Endothelial cell of umbilical vein (primary cell): ENCODE measurements around the gene DAGLB. TPM values are rescaled to one million over a fixed set of nuclear protein-coding genes. Genes with fewer than 3 reads are reported as not detected.
"Not testable (repeated sequence)": the region's sequence is repeated elsewhere in the genome, so short reads cannot be mapped to it uniquely, and the experiment has no call there.

Experiments used
- BruUV-seq: library from RNA; stranded (reverse); fragments of 400-500 nt; replicated peaks from 2 replicates; lab custom pipeline; 2021; lab: Mats Ljungman, UMichigan
- CTCF ChIA-PET: fragments of 300-600, 350-600 bp; sonication (Branson Sonifier 250); formaldehyde crosslinking; loops from one replicate; lab custom pipeline; 2021; ENCODE audit warnings: antibody characterized with exemption, inconsistent platforms; lab: Charles Lee
- POLR2A ChIA-PET: fragments of 300-600, 350-600 bp; sonication (Branson Sonifier 250); formaldehyde crosslinking; loops from one replicate; lab custom pipeline; 2021; ENCODE audit warnings: antibody characterized with exemption, inconsistent platforms; lab: Charles Lee
- DNase-seq: peaks from one replicate; pipeline ENCODE4 v3.0.0-alpha.2; 2011; ENCODE audit warnings: low read depth, low spot score
- FAIRE-seq: peaks from 2 replicates; lab custom pipeline; 2011; peaks lifted over from hg19 to GRCh38; lab: Jason Lieb, UNC
- H2AFZ ChIP-seq: 2 replicates; pipeline ENCODE4 v1.6.0; 2012; ENCODE audit warnings: low read depth, low read length, control low read depth, inconsistent platforms
- H3K27ac ChIP-seq: 2 replicates; pipeline ENCODE4 v1.5.1; 2011; ENCODE audit warnings: low read depth, mild to moderate bottlenecking, control low read depth, low read length, moderate library complexity; ENCODE audit not compliant: insufficient read depth
- H3K27me3 ChIP-seq, 2 experiments: 2 replicates each; pipeline versions ENCODE4 v1.6.0 to v1.6.1; 2011; ENCODE audit warnings: low read length in 2 of 2, mixed read lengths in 1 of 2; ENCODE audit not compliant: control insufficient read depth in 2 of 2, insufficient read depth in 2 of 2
- H3K36me3 ChIP-seq, 2 experiments: 2 replicates in 1 of 2; 3 replicates in 1 of 2; pipeline ENCODE4 v1.5.1; 2011; ENCODE audit warnings: low read length in 2 of 2, mild to moderate bottlenecking in 1 of 2, moderate library complexity in 1 of 2; ENCODE audit not compliant: control insufficient read depth in 2 of 2, insufficient read depth in 2 of 2; ENCODE audit errors: extremely low read depth in 1 of 2
- H3K4me1 ChIP-seq: 3 replicates; pipeline ENCODE4 v1.5.1; 2011; ENCODE audit warnings: mild to moderate bottlenecking, low read length; ENCODE audit not compliant: control insufficient read depth, insufficient read depth; ENCODE audit errors: extremely low read depth
- H3K4me2 ChIP-seq: 2 replicates; pipeline ENCODE4 v1.6.1; 2011; ENCODE audit warnings: low read length, control low read depth, mixed read lengths; ENCODE audit not compliant: insufficient read depth
- H3K4me3 ChIP-seq, 3 experiments: fragments of 200-600 bp in 1 of 3; sonication (generic), shearing (Covaris generic) in 1 of 3; replicated peaks in 1 of 3; 2 replicates each; pipeline ENCODE4 v1.5.1; 2011 to 2016; ENCODE audit warnings: control low read depth in 3 of 3, low read length in 3 of 3, mild to moderate bottlenecking in 2 of 3, inconsistent platforms in 1 of 3, low read depth in 1 of 3, moderate library complexity in 1 of 3; ENCODE audit not compliant: insufficient read depth in 1 of 3
- H3K79me2 ChIP-seq: 2 replicates; pipeline ENCODE4 v1.6.0; 2012; ENCODE audit warnings: low read length, inconsistent platforms; ENCODE audit not compliant: control insufficient read depth, insufficient read depth
- H3K9ac ChIP-seq: replicated peaks from 2 replicates; pipeline ENCODE3; 2011; ENCODE audit warnings: low read length, control low read depth; ENCODE audit not compliant: insufficient read depth; ENCODE audit errors: extremely low read depth
- H3K9me1 ChIP-seq: replicated peaks from 3 replicates; pipeline ENCODE4 v1.6.0; 2011; ENCODE audit warnings: mild to moderate bottlenecking, low read length; ENCODE audit not compliant: control insufficient read depth, insufficient read depth; ENCODE audit errors: extremely low read depth
- H3K9me3 ChIP-seq: replicated peaks from 2 replicates; pipeline ENCODE4 v1.5.1; 2012; ENCODE audit warnings: low read length, inconsistent platforms; ENCODE audit not compliant: control insufficient read depth, insufficient read depth
- H4K20me1 ChIP-seq: replicated peaks from 2 replicates; pipeline ENCODE3; 2011; ENCODE audit warnings: mild to moderate bottlenecking, low read length; ENCODE audit not compliant: control insufficient read depth, insufficient read depth; ENCODE audit errors: extremely low read depth
- EZH2 ChIP-seq: IDR thresholded peaks from 2 replicates; pipeline ENCODE4 v1.6.1; 2012; ENCODE audit warnings: borderline replicate concordance, low read depth, mild to moderate bottlenecking, moderate library complexity, low read length, inconsistent platforms; ENCODE audit not compliant: severe bottlenecking
- FOS ChIP-seq: IDR thresholded peaks from 2 replicates; pipeline ENCODE4 v1.6.1; 2011; ENCODE audit warnings: mild to moderate bottlenecking, low read length, moderate library complexity, borderline replicate concordance; ENCODE audit not compliant: insufficient read depth
- GATA2 ChIP-seq: IDR thresholded peaks from 2 replicates; pipeline ENCODE4 v1.7.0; 2011; ENCODE audit warnings: low read depth, mild to moderate bottlenecking, moderate library complexity, mixed read lengths, low read length; ENCODE audit not compliant: insufficient read length, insufficient read depth
- JUN ChIP-seq: IDR thresholded peaks from 2 replicates; pipeline ENCODE4 v1.6.1; 2011; ENCODE audit warnings: borderline replicate concordance, low read depth; ENCODE audit not compliant: insufficient read length, insufficient read depth
- MYC ChIP-seq: IDR thresholded peaks from one replicate; pipeline ENCODE4 v1.6.1; 2011; ENCODE audit warnings: mild to moderate bottlenecking, low read depth, low read length
- POLR2A ChIP-seq: IDR thresholded peaks from 2 replicates; pipeline ENCODE4 v1.6.1; 2012; ENCODE audit warnings: low read depth, mild to moderate bottlenecking, control low read depth, low read length
- POLR2AphosphoS5 ChIP-seq: IDR thresholded peaks from 2 replicates; pipeline ENCODE4 v1.6.1; 2012; ENCODE audit warnings: low read depth, mild to moderate bottlenecking, control low read depth, low read length, moderate library complexity; ENCODE audit not compliant: insufficient read depth
- dilution Hi-C: fragments of 300-500 bp; cut with MboI; formaldehyde crosslinking; loops from one replicate; pipeline ENCODE4 v1.15.0; 2019; ENCODE audit warnings: low sequenced_read_pairs; ENCODE audit not compliant: extremely low pct_ligation_motif_present
- intact Hi-C: fragments of 100-400 bp; cut with micrococcal nuclease; formaldehyde crosslinking; loops from one replicate; pipeline ENCODE4 v1.10.0; 2022
- polyA plus RNA-seq, 4 experiments: library from polyadenylated mRNA; depleted of rRNA in 3 of 4; stranded (reverse) in 3 of 4; unstranded in 1 of 4; fragments of >200 nt; gene quantifications; 2 replicates each; pipeline versions ENCODE4 v1.2.1 to v1.2.3, GENCODE V29; 2011 to 2012; ENCODE audit warnings: missing spikeins in 1 of 4
- total RNA-seq: library from RNA; stranded (reverse); gene quantifications from 2 replicates; pipeline ENCODE4 v1.2.3, GENCODE V29; 2021
- TF ChIP-seq, protein P1 (sequence below), 2 donors: IDR thresholded peaks; 1 replicate in 1 of 2; 2 replicates in 1 of 2; pipeline ENCODE4 v1.5.1; 2011; ENCODE audit warnings: low read length in 2 of 2, mild to moderate bottlenecking in 2 of 2, moderate library complexity in 2 of 2, control low read depth in 1 of 2, inconsistent platforms in 1 of 2, low read depth in 1 of 2; ENCODE audit not compliant: insufficient read depth in 1 of 2; ENCODE audit errors: extremely low read depth in 1 of 2
- TF ChIP-seq, protein P2 (sequence below): IDR thresholded peaks from 2 replicates; pipeline ENCODE4 v1.6.1; 2011; ENCODE audit not compliant: insufficient read depth, insufficient read length

The DAGLB gene
- total and polyA plus RNA-seq, 2 donors (not counting 3 experiments of a cell fraction or from before 2014, with no cell fraction given), result 28.2 to 48.2 TPM

GRCh38 chr7:6465862-6466261 is 18.1 kb upstream of the DAGLB start:
- ChIA-PET POLR2A (no interaction called here), CTCF (no interaction called here)
- no peak overlapping the region for H3K9ac ChIP-seq
- no peaks in the 10 kb centered on the region for H3K9me3 ChIP-seq
- BruUV-seq, result no TSS peak
- H3K9me1 ChIP-seq, result no peaks in the 10 kb centered on the region
- TF ChIP-seq POLR2A (no peak), EZH2 (no peak), MYC (no peak), GATA2 (no peak), JUN (no peak), FOS (no peak), POLR2AphosphoS5 (no peak)
- TF ChIP-seq, protein P1, sequence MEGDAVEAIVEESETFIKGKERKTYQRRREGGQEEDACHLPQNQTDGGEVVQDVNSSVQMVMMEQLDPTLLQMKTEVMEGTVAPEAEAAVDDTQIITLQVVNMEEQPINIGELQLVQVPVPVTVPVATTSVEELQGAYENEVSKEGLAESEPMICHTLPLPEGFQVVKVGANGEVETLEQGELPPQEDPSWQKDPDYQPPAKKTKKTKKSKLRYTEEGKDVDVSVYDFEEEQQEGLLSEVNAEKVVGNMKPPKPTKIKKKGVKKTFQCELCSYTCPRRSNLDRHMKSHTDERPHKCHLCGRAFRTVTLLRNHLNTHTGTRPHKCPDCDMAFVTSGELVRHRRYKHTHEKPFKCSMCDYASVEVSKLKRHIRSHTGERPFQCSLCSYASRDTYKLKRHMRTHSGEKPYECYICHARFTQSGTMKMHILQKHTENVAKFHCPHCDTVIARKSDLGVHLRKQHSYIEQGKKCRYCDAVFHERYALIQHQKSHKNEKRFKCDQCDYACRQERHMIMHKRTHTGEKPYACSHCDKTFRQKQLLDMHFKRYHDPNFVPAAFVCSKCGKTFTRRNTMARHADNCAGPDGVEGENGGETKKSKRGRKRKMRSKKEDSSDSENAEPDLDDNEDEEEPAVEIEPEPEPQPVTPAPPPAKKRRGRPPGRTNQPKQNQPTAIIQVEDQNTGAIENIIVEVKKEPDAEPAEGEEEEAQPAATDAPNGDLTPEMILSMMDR (IDR thresholded peaks at IDR 0.05; ENCODE audit: extremely low read depth in 1 of 2, insufficient read depth in 1 of 2, low read depth in 1 of 2, low read length in 2 of 2), result no peak
- TF ChIP-seq, protein P2, sequence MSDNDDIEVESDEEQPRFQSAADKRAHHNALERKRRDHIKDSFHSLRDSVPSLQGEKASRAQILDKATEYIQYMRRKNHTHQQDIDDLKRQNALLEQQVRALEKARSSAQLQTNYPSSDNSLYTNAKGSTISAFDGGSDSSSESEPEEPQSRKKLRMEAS, result no peak
- peaks cover 2% of the 10 kb centered on the region for H4K20me1 ChIP-seq
- FAIRE-seq, result no peak
- peaks cover 33 to 38% of the 10 kb centered on the region in 2 experiments for H3K36me3 ChIP-seq
- DNase-seq, result no peak
- H3K4me1 ChIP-seq, result no peaks in the 10 kb centered on the region
- peaks cover 2% of the 10 kb centered on the region for H3K79me2 ChIP-seq
- no peak overlapping the region for H3K27ac ChIP-seq
- H3K4me2 ChIP-seq, result no peak overlapping the region
- no peak overlapping the region for H3K4me3 ChIP-seq
- H2AFZ ChIP-seq, result no peak overlapping the region
- no peaks in the 10 kb centered on the region for H3K27me3 ChIP-seq
- dilution Hi-C loops (no loop called here), intact Hi-C loops (no loop called here)

GRCh38 chr7:6463609-6464008 is 15.9 kb upstream of the DAGLB start:
- FAIRE-seq, POLR2A ChIA-PET, DNase-seq, H3K4me1 ChIP-seq, intact Hi-C loops, H3K4me3 ChIP-seq, H3K79me2 ChIP-seq, H3K9ac ChIP-seq, H3K27me3 ChIP-seq, BruUV-seq, H3K27ac ChIP-seq, H2AFZ ChIP-seq, H3K4me2 ChIP-seq, H4K20me1 ChIP-seq, H3K9me1 ChIP-seq, dilution Hi-C loops, H3K9me3 ChIP-seq: not testable (repeated sequence)
- CTCF ChIA-PET, result interaction anchor here (2.5 kb wide), 1 partner anchor 10 kb away, joined by 8 read pairs; no protein-coding TSS in a partner anchor
- H3K36me3 ChIP-seq, result peaks cover 25 to 35% of the 10 kb centered on the region in 2 experiments
